B cell (primary cell): ENCODE results near the gene TOP2A. TPM values are rescaled to one million over a fixed set of nuclear protein-coding genes. Genes with fewer than 3 reads are reported as not detected.

Experiments
- ATAC-seq: fragments of 200-7000 bp; cut with Tn5 transposase; one replicate; pipeline ENCODE4 v1.10.0; 2021; ENCODE audit warnings: low read depth, mild to moderate bottlenecking, moderate number of reproducible peaks, moderate library complexity
- CTCF ChIA-PET: fragments of 350-600 bp; sonication (Branson Sonifier 250); formaldehyde crosslinking; loops from one replicate; lab custom pipeline; 2021; ENCODE audit warnings: antibody characterized with exemption, inconsistent platforms; lab: Charles Lee
- POLR2A ChIA-PET: fragments of 350-600 bp; sonication (Branson Sonifier 250); formaldehyde crosslinking; loops from one replicate; lab custom pipeline; 2021; ENCODE audit warnings: antibody characterized with exemption; lab: Charles Lee
- DNase-seq: peaks from one replicate; pipeline ENCODE4 v3.0.0; 2013
- H2AFZ ChIP-seq: 2 replicates; pipeline ENCODE4 v1.6.1; 2012; ENCODE audit warnings: mild to moderate bottlenecking, low read depth, low read length; ENCODE audit not compliant: insufficient read depth, poor library complexity, severe bottlenecking
- H3K27ac ChIP-seq, 2 donors: 1 replicate in 1 of 2; 2 replicates in 1 of 2; pipeline ENCODE4 v1.5.1; 2012 to 2013; ENCODE audit warnings: low read length in 2 of 2, mild to moderate bottlenecking in 2 of 2, moderate library complexity in 1 of 2
- H3K27me3 ChIP-seq, 4 experiments: fragments of 200-600 bp in 1 of 4; sonication (generic) in 1 of 4; replicated peaks in 1 of 4; 1 replicate in 2 of 4; 2 replicates in 2 of 4; pipeline versions ENCODE4 v1.6.1 to v1.7.0; 2013 to 2016; ENCODE audit warnings: low read length in 3 of 4, mild to moderate bottlenecking in 2 of 4, mixed read lengths in 1 of 4, moderate library complexity in 1 of 4; ENCODE audit not compliant: insufficient read depth in 4 of 4, control insufficient read depth in 3 of 4; ENCODE audit errors: control extremely low read depth in 1 of 4
- H3K36me3 ChIP-seq, 2 experiments: replicated peaks in 1 of 2; 1 replicate in 1 of 2; 2 replicates in 1 of 2; pipeline versions ENCODE4 v1.6.1 to v1.7.1; 2013; ENCODE audit warnings: low read length in 1 of 2; ENCODE audit not compliant: insufficient read depth in 2 of 2, control insufficient read depth in 1 of 2; ENCODE audit errors: control extremely low read depth in 1 of 2, extremely low read depth in 1 of 2
- H3K4me1 ChIP-seq, 2 donors: fragments of 200-600 bp in 1 of 2; sonication (generic) in 1 of 2; 1 replicate in 1 of 2; 2 replicates in 1 of 2; pipeline versions ENCODE4 v1.5.1 to v1.6.1; 2013 to 2017; ENCODE audit warnings: low read length in 2 of 2; ENCODE audit not compliant: control insufficient read depth in 2 of 2, insufficient read depth in 2 of 2
- H3K4me2 ChIP-seq: replicated peaks from 2 replicates; pipeline ENCODE3; 2012; ENCODE audit warnings: mild to moderate bottlenecking, low read depth, low read length; ENCODE audit not compliant: poor library complexity, severe bottlenecking
- H3K4me3 ChIP-seq, 5 experiments: fragments of 200-600 bp in 1 of 5; sonication (generic) in 1 of 5; 1 replicate in 3 of 5; 2 replicates in 2 of 5; pipeline versions ENCODE4 v1.5.1 to v1.7.0; 2011 to 2016; ENCODE audit warnings: low read length in 4 of 5, mild to moderate bottlenecking in 4 of 5, low read depth in 2 of 5, control low read depth in 1 of 5, moderate library complexity in 1 of 5; ENCODE audit not compliant: insufficient read depth in 1 of 5; ENCODE audit errors: control extremely low read depth in 1 of 5, extremely low read depth in 1 of 5
- H3K79me2 ChIP-seq: fragments of 200-600 bp; sonication (generic); one replicate; pipeline ENCODE4 v1.6.0; 2016; ENCODE audit warnings: low read length; ENCODE audit not compliant: control insufficient read depth, insufficient read depth
- H3K9ac ChIP-seq: fragments of 200-600 bp; sonication (generic); 2 replicates; pipeline ENCODE4 v1.6.1; 2017; ENCODE audit warnings: mild to moderate bottlenecking, low read length, moderate library complexity
- H3K9me3 ChIP-seq, 3 donors: one replicate each; pipeline versions ENCODE4 v1.6.1 to v1.7.1; 2013; ENCODE audit warnings: low read length in 2 of 3; ENCODE audit not compliant: control insufficient read depth in 2 of 3, insufficient read depth in 1 of 3; ENCODE audit errors: control extremely low read depth in 1 of 3
- H4K20me1 ChIP-seq: 2 replicates; pipeline ENCODE4 v1.6.0; 2012; ENCODE audit warnings: mild to moderate bottlenecking, low read length; ENCODE audit not compliant: insufficient read depth, control insufficient read depth, poor library complexity, severe bottlenecking
- H3K27ac Mint-ChIP-seq: one replicate; pipeline ENCODE4 v1.8.0; 2021; ENCODE audit warnings: mixed read lengths
- H3K27me3 Mint-ChIP-seq: one replicate; pipeline ENCODE4 v1.8.0; 2021; ENCODE audit warnings: mixed read lengths
- H3K4me1 Mint-ChIP-seq: one replicate; pipeline ENCODE4 v1.8.0; 2021; ENCODE audit warnings: mixed read lengths
- H3K4me3 Mint-ChIP-seq: one replicate; pipeline ENCODE4 v1.8.0; 2021; ENCODE audit warnings: mixed read lengths
- H3K9me3 Mint-ChIP-seq: one replicate; pipeline ENCODE4 v1.8.0; 2022; ENCODE audit warnings: mixed read lengths; ENCODE audit not compliant: insufficient read depth
- CTCF ChIP-seq: fragments of 200-600 bp; IDR thresholded peaks from one replicate; pipeline ENCODE4 v1.8.0; 2022; ENCODE audit warnings: antibody characterized with exemption, mild to moderate bottlenecking
- EZH2 ChIP-seq: IDR thresholded peaks from 2 replicates; pipeline ENCODE4 v1.6.1; 2012; ENCODE audit warnings: borderline replicate concordance, low read depth, mild to moderate bottlenecking, moderate library complexity, low read length; ENCODE audit not compliant: insufficient read depth, poor library complexity, severe bottlenecking
- WGBS: methylation state at CpG from one replicate; pipeline ENCODE4 v1.1.5; 2013; ENCODE audit warnings: missing lambda C conversion rate; ENCODE audit not compliant: insufficient coverage; 5-methylcytosine and 5-hydroxymethylcytosine counted together
- intact Hi-C: fragments of 100-400 bp; cut with micrococcal nuclease; formaldehyde crosslinking; loops from one replicate; pipeline ENCODE4 v1.10.0; 2022
- polyA plus RNA-seq: library from polyadenylated mRNA; depleted of rRNA; stranded (reverse); fragments of >200 nt; gene quantifications from 2 replicates; pipeline ENCODE4 v1.2.3, GENCODE V29; 2012
- total RNA-seq, 2 donors: library from RNA; stranded (reverse); fragments of 120-200 nt in 1 of 2; gene quantifications; 1 replicate in 1 of 2; 2 replicates in 1 of 2; pipeline versions ENCODE4 v1.2.3 to v1.2.4, GENCODE V29; 2013 to 2022

The TOP2A gene
- total and polyA plus RNA-seq, 2 donors (not counting 1 experiment from before 2014, with no cell fraction given), result 0.36 to 3.1 TPM

DNA sequence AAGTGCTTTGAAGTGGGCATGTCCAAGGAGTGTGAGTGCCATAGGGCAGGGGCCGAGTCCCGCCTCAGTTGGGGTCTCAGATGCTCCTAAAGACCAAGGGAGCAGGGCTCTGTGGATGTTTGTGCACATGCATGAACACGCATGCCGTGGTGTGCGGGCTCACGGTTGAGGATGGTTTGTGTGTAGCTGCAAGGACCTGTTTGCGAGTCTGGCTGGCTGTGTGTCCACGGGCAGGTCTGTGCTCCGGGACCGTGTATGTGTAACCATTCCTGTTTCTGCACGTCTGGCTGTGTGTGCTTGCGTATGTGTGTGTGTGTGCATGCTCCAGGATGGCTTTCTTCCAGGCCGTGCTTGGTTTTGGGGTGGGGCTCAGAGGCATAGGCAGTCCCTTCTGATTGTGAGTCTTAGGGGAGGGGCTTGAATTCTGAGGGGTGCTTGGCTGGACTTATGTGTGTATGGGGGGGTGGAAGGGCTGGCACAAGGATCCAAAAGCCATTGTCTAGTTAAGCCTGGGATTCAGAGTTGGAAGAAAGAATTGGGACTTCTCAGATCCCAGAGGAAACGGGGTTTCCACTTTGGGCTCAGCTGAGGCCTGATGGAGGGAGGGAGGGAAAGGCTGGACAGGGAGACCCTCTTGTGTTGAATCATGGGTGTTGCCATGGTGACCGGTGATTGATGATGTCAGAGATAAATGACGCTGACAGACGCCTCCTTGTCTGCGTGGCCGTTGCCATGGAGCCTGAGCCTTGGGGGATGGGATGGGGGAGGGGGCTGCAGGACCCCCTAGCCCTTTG is 67.6 kb downstream of the TOP2A start:
- WGBS, result 92% methylated on average over 19 of the region's 19 CpGs
- Histone ChIP-seq H3K79me2 (peaks cover 17% of the 10 kb centered on the region), H2AFZ (no peak overlapping the region), H3K9me3 (no peaks in the 10 kb centered on the region), H3K27me3 (no peaks in the 10 kb centered on the region), H3K4me1 (peaks cover 49 to 65% of the 10 kb centered on the region in 2 donors), H3K36me3 (peaks cover 0 to 36% of the 10 kb centered on the region in 2 experiments), H3K9ac (no peak overlapping the region), H3K4me3 (no peak overlapping the region), H3K4me2 (no peak overlapping the region), H4K20me1 (peaks cover 42% of the 10 kb centered on the region), H3K27ac (no peak overlapping the region)
- Mint-ChIP-seq H3K9me3 (no peaks in the 10 kb centered on the region), H3K4me3 (no peak overlapping the region), H3K4me1 (peaks cover 75% of the 10 kb centered on the region), H3K27me3 (no peaks in the 10 kb centered on the region), H3K27ac (peak overlapping the region; percentile 42)
- intact Hi-C loops, result no loop called here
- ChIA-PET POLR2A (no interaction called here), CTCF (interaction anchor here (1.1 to 15.9 kb wide), 4 partner anchors 9 to 52 kb away, joined by 3 to 871 read pairs (median 9); partner anchors contain the start of genes CDC6 and RARA)
- TF ChIP-seq EZH2 (no peak), CTCF (no peak)
- no peak for ATAC-seq
- peak; percentile 41 for DNase-seq

GRCh38 chr17:40349477-40349894 is 68.2 kb downstream of the TOP2A start:
- no peaks in the 10 kb centered on the region for H3K27me3 Mint-ChIP-seq
- H3K79me2 ChIP-seq, result peaks cover 24% of the 10 kb centered on the region
- TF ChIP-seq CTCF (no peak), EZH2 (no peak)
- no peaks in the 10 kb centered on the region for H3K27me3 ChIP-seq
- no peak overlapping the region for H3K27ac ChIP-seq
- H3K4me1 Mint-ChIP-seq, result peaks cover 76% of the 10 kb centered on the region
- ChIA-PET CTCF (interaction anchor here (1.1 to 3.3 kb wide), 4 partner anchors 8 to 51 kb away, joined by 3 to 15 read pairs (median 4); no protein-coding TSS in a partner anchor), POLR2A (interaction anchor here (1.3 kb wide), 1 partner anchor 45 kb away, joined by 3 read pairs; no protein-coding TSS in a partner anchor)
- 98% methylated on average over 10 of the region's 10 CpGs for WGBS
- no peak overlapping the region for H3K4me2 ChIP-seq
- no peaks in the 10 kb centered on the region for H3K9me3 ChIP-seq
- no peak overlapping the region for H3K9ac ChIP-seq
- no peak overlapping the region for H3K4me3 Mint-ChIP-seq
- no peaks in the 10 kb centered on the region for H3K9me3 Mint-ChIP-seq
- H4K20me1 ChIP-seq, result peaks cover 47% of the 10 kb centered on the region
- H3K36me3 ChIP-seq, result peaks cover 0 to 35% of the 10 kb centered on the region in 2 experiments
- H3K27ac Mint-ChIP-seq, result peak overlapping the region; percentile 62
- peaks cover 55 to 65% of the 10 kb centered on the region in 2 donors for H3K4me1 ChIP-seq
- DNase-seq (peak; percentile 20), ATAC-seq (no peak)
- no peak overlapping the region for H3K4me3 ChIP-seq
- H2AFZ ChIP-seq, result no peak overlapping the region
- intact Hi-C loops, result no loop called here
